K562 (cell line): ENCODE measurements around the gene FAT2. TPM values are rescaled to one million over a fixed set of nuclear protein-coding genes. Genes with fewer than 3 reads are reported as not detected.

Source experiments
- ATAC-seq: fragments of 200-7000 bp; cut with Tn5 transposase; 3 replicates; pipeline ENCODE4 v1.9.1; 2020; ENCODE audit warnings: moderate library complexity
- BruUV-seq: library from RNA; stranded (reverse); fragments of 400-500 nt; replicated peaks from 2 replicates; lab custom pipeline; 2021; lab: Mats Ljungman, UMichigan
- CTCF ChIA-PET: fragments of 300-600 bp; formaldehyde crosslinking; extraction: SDS; loops from one replicate; lab custom pipeline; 2021; ENCODE audit warnings: low intra/inter-chr PET ratio; lab: Yijun Ruan, JAX
- POLR2A ChIA-PET: fragments of 300-600, 350-650 bp; sonication (Branson Sonifier 250); formaldehyde crosslinking; extraction: SDS; loops from one replicate; lab custom pipeline; 2021; ENCODE audit warnings: antibody characterized with exemption, inconsistent platforms; lab: Yijun Ruan, JAX
- DNase-seq, 4 experiments: peaks; one replicate each; pipeline versions ENCODE4 v3.0.0 to v3.0.0-alpha.2; 2011 to 2018; ENCODE audit warnings: low spot score in 3 of 4, mixed read lengths in 3 of 4; ENCODE audit errors: extremely low read depth in 1 of 4
- FAIRE-seq: peaks from 2 replicates; lab custom pipeline; 2011; peaks lifted over from hg19 to GRCh38; lab: Jason Lieb, UNC
- H2AFZ ChIP-seq: 2 replicates; pipeline ENCODE4 v1.6.0; 2011; ENCODE audit warnings: low read depth, low read length, control low read depth, inconsistent platforms
- H3K27ac ChIP-seq: fragments of 200-600 bp; 3 replicates; pipeline ENCODE4 v1.8.0; 2011; ENCODE audit warnings: low read depth, mild to moderate bottlenecking, control low read depth, inconsistent platforms, low read length, moderate library complexity, mixed read lengths; ENCODE audit errors: extremely low read depth
- H3K27me3 ChIP-seq, 2 experiments: fragments of 300-600 bp in 1 of 2; 2 replicates in 1 of 2; 3 replicates in 1 of 2; pipeline versions ENCODE4 v1.6.0 to v1.8.0; 2011; ENCODE audit warnings: inconsistent platforms in 2 of 2, low read length in 2 of 2, mild to moderate bottlenecking in 1 of 2, mixed read lengths in 1 of 2, moderate library complexity in 1 of 2; ENCODE audit not compliant: control insufficient read depth in 2 of 2, insufficient read depth in 2 of 2
- H3K36me3 ChIP-seq: fragments of 300-600 bp; 3 replicates; pipeline ENCODE4 v1.8.0; 2011; ENCODE audit warnings: mild to moderate bottlenecking, low read length, inconsistent platforms; ENCODE audit not compliant: control insufficient read depth, insufficient read depth
- H3K4me1 ChIP-seq, 2 experiments: fragments of 200-600 bp in 1 of 2; replicated peaks in 1 of 2; 2 replicates in 1 of 2; 3 replicates in 1 of 2; pipeline versions ENCODE4 v1.5.1 to v1.8.0; 2011; ENCODE audit warnings: inconsistent platforms in 2 of 2, low read length in 2 of 2, mild to moderate bottlenecking in 1 of 2, mixed read lengths in 1 of 2, moderate library complexity in 1 of 2; ENCODE audit not compliant: control insufficient read depth in 2 of 2, insufficient read depth in 2 of 2
- H3K4me2 ChIP-seq: 2 replicates; pipeline ENCODE4 v1.6.1; 2011; ENCODE audit warnings: low read length, control low read depth, inconsistent platforms, mixed read lengths; ENCODE audit not compliant: insufficient read depth
- H3K4me3 ChIP-seq: fragments of 200-600 bp; sonication (generic), shearing (Covaris generic); 2 replicates; pipeline ENCODE4 v1.5.1; 2016; ENCODE audit warnings: control low read depth, inconsistent platforms
- H3K79me2 ChIP-seq: fragments of 200-600 bp; 3 replicates; pipeline ENCODE4 v1.8.0; 2011; ENCODE audit warnings: low read length, inconsistent platforms; ENCODE audit not compliant: control insufficient read depth, insufficient read depth
- H3K9ac ChIP-seq, 2 experiments: 2 replicates each; pipeline versions ENCODE4 v1.6.0 to v1.6.1; 2011; ENCODE audit warnings: low read depth in 2 of 2, low read length in 2 of 2, control low read depth in 1 of 2, inconsistent platforms in 1 of 2, mild to moderate bottlenecking in 1 of 2, mixed read lengths in 1 of 2; ENCODE audit not compliant: insufficient read depth in 1 of 2
- H3K9me1 ChIP-seq: one replicate; pipeline ENCODE4 v1.6.0; 2011; ENCODE audit warnings: inconsistent platforms, mild to moderate bottlenecking, low read length, moderate library complexity; ENCODE audit not compliant: control insufficient read depth, insufficient read depth
- H3K9me3 ChIP-seq: replicated peaks from 2 replicates; pipeline ENCODE4 v1.5.1; 2011; ENCODE audit warnings: low read depth, low read length, inconsistent platforms; ENCODE audit not compliant: control insufficient read depth, insufficient read depth
- H4K20me1 ChIP-seq: replicated peaks from 2 replicates; pipeline ENCODE4 v1.6.1; 2011; ENCODE audit warnings: low read length, inconsistent platforms, mixed read lengths; ENCODE audit not compliant: control insufficient read depth, insufficient read depth
- GMEB1 ChIP-seq: fragments of 250-450 bp; sonication (Bioruptor Pico); IDR thresholded peaks from 2 replicates; pipeline ENCODE4 v1.4.0; 2020; ENCODE audit warnings: mild to moderate bottlenecking
- HEY1 ChIP-seq: fragments of 250-450 bp; sonication (Bioruptor Pico); IDR thresholded peaks from 2 replicates; pipeline ENCODE4 v1.5.0; 2020; ENCODE audit warnings: mild to moderate bottlenecking, moderate library complexity, borderline replicate concordance
- IRF9 ChIP-seq: fragments of 450-650 bp; IDR thresholded peaks from 2 replicates; pipeline ENCODE4 v1.6.1; 2016; ENCODE audit warnings: missing biosample characterization, missing genetic modification characterization
- KDM5B ChIP-seq: fragments of 200-600 bp; sonication (generic); IDR thresholded peaks from 2 replicates; pipeline ENCODE4 v1.6.1; 2012; ENCODE audit warnings: low read depth, mild to moderate bottlenecking, moderate library complexity, low read length, control low read depth, inconsistent platforms; ENCODE audit not compliant: insufficient replicate concordance
- MCM5 ChIP-seq: fragments of 450-650 bp; IDR thresholded peaks from 2 replicates; pipeline ENCODE4 v1.6.1; 2016; ENCODE audit warnings: low read depth
- MTA3 ChIP-seq: fragments of 450-650 bp; formaldehyde crosslinking; IDR thresholded peaks from 2 replicates; pipeline ENCODE4 v1.6.1; 2017; ENCODE audit warnings: mild to moderate bottlenecking, borderline replicate concordance
- NFE2L1 ChIP-seq: fragments of 450-650 bp; IDR thresholded peaks from 2 replicates; pipeline ENCODE4 v1.6.1; 2016; ENCODE audit warnings: missing genetic modification characterization, low read depth, mild to moderate bottlenecking, missing compliant biosample characterization, moderate library complexity, borderline replicate concordance
- RBM25 ChIP-seq: fragments of 200-400 bp; formaldehyde crosslinking; IDR thresholded peaks from 2 replicates; pipeline ENCODE4 v1.6.1; 2018; ENCODE audit warnings: low read length, low read depth, moderate library complexity; ENCODE audit not compliant: severe bottlenecking
- SREBF2 ChIP-seq: sonication (generic); formaldehyde crosslinking; IDR thresholded peaks from 2 replicates; pipeline ENCODE4 v1.4.0; 2020; ENCODE audit warnings: mild to moderate bottlenecking, missing genetic modification reagents
- SRSF1 ChIP-seq: fragments of 200-400 bp; formaldehyde crosslinking; IDR thresholded peaks from 2 replicates; pipeline ENCODE4 v1.6.1; 2017; ENCODE audit warnings: mild to moderate bottlenecking, low read depth, low read length, moderate library complexity
- ZBTB11 ChIP-seq, 3 experiments: fragments of 200-800 bp in 1 of 3; fragments of 250-450 bp in 1 of 3; fragments of 450-650 bp in 1 of 3; sonication (Bioruptor Pico) in 1 of 3; sonication (Bioruptor generic) in 1 of 3; formaldehyde crosslinking in 1 of 3; IDR thresholded peaks; 2 replicates each; pipeline versions ENCODE4 v1.6.1 to v1.8.0; 2016 to 2022; ENCODE audit warnings: mild to moderate bottlenecking in 2 of 3, missing genetic modification characterization in 2 of 3, missing compliant biosample characterization in 1 of 3, moderate library complexity in 1 of 3
- ZNF263 ChIP-seq: sonication (generic); formaldehyde crosslinking; IDR thresholded peaks from 2 replicates; pipeline ENCODE4 v1.8.0; 2022; ENCODE audit warnings: mild to moderate bottlenecking, missing genetic modification reagents, borderline replicate concordance
- ZNF431 ChIP-seq: sonication (generic); formaldehyde crosslinking; IDR thresholded peaks from 2 replicates; pipeline ENCODE4 v1.8.0; 2022; ENCODE audit warnings: mild to moderate bottlenecking, missing genetic modification reagents
- WGBS: fragments of 100-300 bp; shearing (Covaris generic); methylation state at CpG from one replicate; pipeline ENCODE4 v1.1.6; 2016; ENCODE audit warnings: low coverage, mixed read lengths; ENCODE audit not compliant: insufficient coverage; ENCODE audit errors: missing lambda C conversion rate; 5-methylcytosine and 5-hydroxymethylcytosine counted together
- in situ Hi-C: fragments of 300-500 bp; cut with MboI; formaldehyde crosslinking; loops from 4 replicates; pipeline ENCODE4 v1.15.0; 2018; ENCODE audit warnings: inconsistent platforms, mixed read lengths
- intact Hi-C: fragments of 100-400 bp; cut with micrococcal nuclease; formaldehyde crosslinking; loops from 2 replicates; pipeline ENCODE4 v1.14.2; 2022
- polyA plus RNA-seq, 8 experiments: library from polyadenylated mRNA; depleted of rRNA in 4 of 8; stranded (reverse) in 5 of 8; unstranded in 3 of 8; fragments of >200 nt; fragmentation: Nextera tagmentation in 2 of 8; fragmentation: Illumina TruSeq in 1 of 8; extraction: Ambion mirVana in 2 of 8; extraction: Trizol in 1 of 8; gene quantifications; 2 replicates each; pipeline versions ENCODE4 v1.2.1 to v1.2.3, GENCODE V29; 2011 to 2014; ENCODE audit warnings: inconsistent platforms in 1 of 8, missing spikeins in 1 of 8
- total RNA-seq, 7 experiments: library from RNA; depleted of rRNA in 6 of 7; stranded (reverse); fragments of >200 nt in 6 of 7; fragmentation: Illumina TruSeq in 2 of 7; extraction: Trizol in 2 of 7; gene quantifications; 2 replicates each; pipeline versions ENCODE4 v1.2.1 to v1.2.3, GENCODE V29; 2011 to 2021; ENCODE audit warnings: low replicate concordance in 1 of 7

FAT2 gene
- total and polyA plus RNA-seq, 9 of the 15 experiments (the other 6 are each of a cell fraction or from before 2014, with no cell fraction given): not detected

GRCh38 chr5:151619812-151620460 lies 28.8 kb upstream of the FAT2 start (continued):
- no peak for TF ChIP-seq GMEB1 (CRISPR knock-in tag)
- TF ChIP-seq NFE2L1: no peak
- no peak for TF ChIP-seq ZNF263 (CRISPR knock-in tag)
- no peak for TF ChIP-seq SREBF2
- TF ChIP-seq RBM25: no peak

GRCh38 chr5:151618907-151619306 lies 27.8 kb upstream of the FAT2 start:
- no peak overlapping the region for H3K27ac ChIP-seq
- no peak overlapping the region for H2AFZ ChIP-seq
- H3K4me2 ChIP-seq: no peak overlapping the region
- FAIRE-seq (no peak), ATAC-seq (no peak), DNase-seq (no peak)
- no peak overlapping the region for H3K9ac ChIP-seq
- ChIA-PET CTCF (no interaction called here), POLR2A (interaction anchor here (0.8 to 0.9 kb wide), 2 partner anchors 17 to 33 kb away, joined by 3 to 4 read pairs; no protein-coding TSS in a partner anchor)
- no peaks in the 10 kb centered on the region for H3K9me1 ChIP-seq
- 0% methylated on average over 2 of the region's 2 CpGs for WGBS
- H3K9me3 ChIP-seq: no peaks in the 10 kb centered on the region
- no peaks in the 10 kb centered on the region for H3K36me3 ChIP-seq
- H3K79me2 ChIP-seq: no peaks in the 10 kb centered on the region
- no TSS peak for BruUV-seq
- no peaks in the 10 kb centered on the region; the same call in 1 of the 2 replicates for H4K20me1 ChIP-seq
- in situ Hi-C loops (no loop called here), intact Hi-C loops (no loop called here)
- no peak overlapping the region for H3K4me3 ChIP-seq
- no peaks in the 10 kb centered on the region for H3K4me1 ChIP-seq
- peaks cover 16 to 46% of the 10 kb centered on the region in 2 experiments; a peak in 4 of 5 replicates for H3K27me3 ChIP-seq
- TF ChIP-seq ZNF431 (CRISPR knock-in tag) (no peak), MTA3 (no peak), HEY1 (no peak), MCM5 (no peak), ZBTB11 (CRISPR knock-in tag; IDR thresholded peaks at IDR 0.05) (no peak), SRSF1 (no peak), IRF9 (tag) (no peak), KDM5B (no peak)
